Breast epithelium (tissue), 3 donors: ENCODE measurements around the gene ALPK3.

Experiments used
- POLR2A ChIP-seq: fragments of 450-650 bp; IDR thresholded peaks from one replicate; pipeline ENCODE4 v1.6.1; 2016; ENCODE audit warnings: antibody characterized with exemption, mild to moderate bottlenecking, moderate library complexity
- POLR2AphosphoS5 ChIP-seq, 3 donors: sonication (generic); formaldehyde crosslinking; IDR thresholded peaks; one replicate each; pipeline ENCODE4 v1.6.1; 2017; ENCODE audit warnings: antibody characterized with exemption in 3 of 3
- TF ChIP-seq, protein P1 (sequence below), 3 donors: fragments of 450-650 bp; IDR thresholded peaks; one replicate each; pipeline ENCODE4 v1.5.1; 2016 to 2017; ENCODE audit warnings: antibody characterized with exemption in 3 of 3, mild to moderate bottlenecking in 3 of 3, moderate library complexity in 3 of 3

DNA sequence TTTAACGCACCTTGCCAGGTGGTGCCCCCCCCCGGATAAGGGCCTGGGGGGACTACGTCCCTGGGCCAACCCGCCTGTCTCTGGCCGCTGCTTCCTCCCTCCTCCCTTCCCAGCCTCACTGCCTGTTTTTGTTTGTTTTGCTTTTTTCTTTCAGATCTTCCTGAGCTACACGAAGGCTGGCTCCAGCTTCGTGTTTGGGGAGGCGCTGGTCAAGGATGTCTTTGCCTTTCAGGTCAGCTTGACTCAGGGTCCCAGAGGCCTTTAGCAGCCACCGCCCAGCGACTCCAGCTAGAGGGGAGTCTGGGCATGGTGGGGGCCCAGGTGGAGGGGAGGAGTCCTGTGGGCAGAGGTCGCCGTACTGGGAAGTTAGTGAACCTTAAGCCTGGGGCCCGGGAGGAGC, 91.4 kb downstream of the ALPK3 start:
- TF ChIP-seq POLR2A (no peak), POLR2AphosphoS5 (IDR thresholded peaks at IDR 0.05) (no peak)
- TF ChIP-seq, protein P1, sequence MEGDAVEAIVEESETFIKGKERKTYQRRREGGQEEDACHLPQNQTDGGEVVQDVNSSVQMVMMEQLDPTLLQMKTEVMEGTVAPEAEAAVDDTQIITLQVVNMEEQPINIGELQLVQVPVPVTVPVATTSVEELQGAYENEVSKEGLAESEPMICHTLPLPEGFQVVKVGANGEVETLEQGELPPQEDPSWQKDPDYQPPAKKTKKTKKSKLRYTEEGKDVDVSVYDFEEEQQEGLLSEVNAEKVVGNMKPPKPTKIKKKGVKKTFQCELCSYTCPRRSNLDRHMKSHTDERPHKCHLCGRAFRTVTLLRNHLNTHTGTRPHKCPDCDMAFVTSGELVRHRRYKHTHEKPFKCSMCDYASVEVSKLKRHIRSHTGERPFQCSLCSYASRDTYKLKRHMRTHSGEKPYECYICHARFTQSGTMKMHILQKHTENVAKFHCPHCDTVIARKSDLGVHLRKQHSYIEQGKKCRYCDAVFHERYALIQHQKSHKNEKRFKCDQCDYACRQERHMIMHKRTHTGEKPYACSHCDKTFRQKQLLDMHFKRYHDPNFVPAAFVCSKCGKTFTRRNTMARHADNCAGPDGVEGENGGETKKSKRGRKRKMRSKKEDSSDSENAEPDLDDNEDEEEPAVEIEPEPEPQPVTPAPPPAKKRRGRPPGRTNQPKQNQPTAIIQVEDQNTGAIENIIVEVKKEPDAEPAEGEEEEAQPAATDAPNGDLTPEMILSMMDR (IDR thresholded peaks at IDR 0.05) = no peak
